ENCODE measurements around the gene GMEB1.
"Not testable (repeated sequence)": the region's sequence is repeated elsewhere in the genome, so short reads cannot be mapped to it uniquely, and the experiment has no call there.

Gene GMEB1

DNA sequence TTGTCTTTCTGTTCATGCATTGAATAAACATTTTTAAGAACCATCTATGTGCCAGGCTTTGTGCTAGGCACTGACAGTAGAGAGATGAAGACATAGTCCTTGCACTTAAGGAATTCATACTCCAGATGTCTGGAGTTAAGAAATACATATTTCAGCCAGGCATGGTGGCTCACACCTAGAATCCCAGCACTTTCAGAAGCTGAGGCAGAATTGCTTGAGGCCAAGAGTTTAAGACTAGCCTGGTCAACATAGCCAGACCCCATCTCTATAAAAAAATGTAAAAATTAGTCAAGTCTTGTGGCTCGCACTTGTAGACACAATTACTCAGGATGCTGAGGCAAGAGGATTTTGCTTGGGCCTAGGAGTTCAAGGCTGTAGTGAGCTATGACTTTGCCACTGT is 49.6 kb downstream of the GMEB1 start:
- Histone ChIP-seq H3K27me3 (no peaks in the 10 kb centered on the region), H3K27ac (no peak overlapping the region), H3K4me1 (ENCODE audit: control insufficient read depth in 1 of 2, insufficient read depth in 1 of 2, low read depth in 1 of 2, low read length in 1 of 2) (peaks cover 3 to 6% of the 10 kb centered on the region in 2 experiments), H3K9me3 (no peaks in the 10 kb centered on the region), H3K36me3 (peaks cover 14% of the 10 kb centered on the region), H3K4me3 (ENCODE audit: low read depth in 1 of 2, low read length in 1 of 2) (no peak overlapping the region)
- TF ChIP-seq, protein P1, sequence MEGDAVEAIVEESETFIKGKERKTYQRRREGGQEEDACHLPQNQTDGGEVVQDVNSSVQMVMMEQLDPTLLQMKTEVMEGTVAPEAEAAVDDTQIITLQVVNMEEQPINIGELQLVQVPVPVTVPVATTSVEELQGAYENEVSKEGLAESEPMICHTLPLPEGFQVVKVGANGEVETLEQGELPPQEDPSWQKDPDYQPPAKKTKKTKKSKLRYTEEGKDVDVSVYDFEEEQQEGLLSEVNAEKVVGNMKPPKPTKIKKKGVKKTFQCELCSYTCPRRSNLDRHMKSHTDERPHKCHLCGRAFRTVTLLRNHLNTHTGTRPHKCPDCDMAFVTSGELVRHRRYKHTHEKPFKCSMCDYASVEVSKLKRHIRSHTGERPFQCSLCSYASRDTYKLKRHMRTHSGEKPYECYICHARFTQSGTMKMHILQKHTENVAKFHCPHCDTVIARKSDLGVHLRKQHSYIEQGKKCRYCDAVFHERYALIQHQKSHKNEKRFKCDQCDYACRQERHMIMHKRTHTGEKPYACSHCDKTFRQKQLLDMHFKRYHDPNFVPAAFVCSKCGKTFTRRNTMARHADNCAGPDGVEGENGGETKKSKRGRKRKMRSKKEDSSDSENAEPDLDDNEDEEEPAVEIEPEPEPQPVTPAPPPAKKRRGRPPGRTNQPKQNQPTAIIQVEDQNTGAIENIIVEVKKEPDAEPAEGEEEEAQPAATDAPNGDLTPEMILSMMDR (IDR thresholded peaks at IDR 0.05): no peak

DNA sequence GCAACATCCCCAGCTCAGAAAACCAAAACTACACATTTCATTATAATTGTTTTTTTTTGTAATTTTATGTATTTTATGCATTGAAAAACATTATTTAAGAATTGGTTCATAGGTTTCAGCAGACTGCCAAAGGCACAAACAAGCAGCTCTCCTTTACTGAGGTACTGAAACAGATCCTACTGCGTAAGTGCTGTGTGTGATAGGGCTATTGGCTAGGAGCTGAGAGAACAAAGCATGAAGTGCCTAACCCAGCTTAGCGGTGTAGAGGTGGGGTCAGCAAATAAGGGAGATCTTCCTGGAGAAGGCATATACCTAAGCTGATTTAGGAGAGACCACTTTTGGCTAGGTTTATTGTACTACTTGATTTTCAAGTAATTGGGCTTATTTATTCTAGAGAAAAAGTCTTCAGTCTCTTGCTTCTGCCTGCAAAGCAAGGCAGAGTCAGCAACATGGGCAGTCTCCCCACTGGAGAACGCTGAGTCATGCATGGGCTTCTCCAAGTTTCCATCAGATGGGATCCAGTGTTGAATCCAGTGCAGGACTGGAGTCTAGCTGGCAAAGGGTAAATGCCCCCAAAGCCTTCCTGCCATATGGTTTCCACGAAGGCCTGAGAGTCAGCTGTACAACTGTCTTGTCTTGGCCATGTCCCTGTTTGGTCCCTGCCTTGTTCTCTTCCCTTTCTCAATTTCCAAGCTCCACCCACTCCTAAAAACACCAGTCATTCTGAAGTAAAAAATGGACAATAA is 50.2 kb downstream of the GMEB1 start:
- Histone ChIP-seq H3K36me3 (peaks cover 9% of the 10 kb centered on the region), H3K27ac (no peak overlapping the region), H3K27me3 (no peaks in the 10 kb centered on the region), H3K9me3 (no peaks in the 10 kb centered on the region), H3K4me1 (ENCODE audit: control insufficient read depth in 1 of 2, insufficient read depth in 1 of 2, low read depth in 1 of 2, low read length in 1 of 2) (peaks cover 3 to 6% of the 10 kb centered on the region in 2 experiments), H3K4me3 (ENCODE audit: low read depth in 1 of 2, low read length in 1 of 2) (no peak overlapping the region)
- TF ChIP-seq, protein P1 (IDR thresholded peaks at IDR 0.05): no peak

DNA sequence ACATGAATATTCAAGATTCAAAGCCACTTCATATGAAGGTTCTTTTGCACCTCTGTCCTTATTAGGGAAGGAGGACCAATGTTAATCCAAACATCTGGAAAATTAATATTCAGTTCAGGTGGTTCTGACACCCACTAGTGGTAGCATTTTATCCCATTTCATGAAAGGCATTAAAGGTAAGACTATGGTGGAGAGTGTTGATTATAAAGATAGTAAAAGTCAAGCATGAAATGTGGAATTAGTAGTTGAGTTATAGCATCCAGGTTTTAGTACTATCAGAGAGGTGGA is 50.7 kb downstream of the GMEB1 start:
- Histone ChIP-seq H3K36me3 (peaks cover 4% of the 10 kb centered on the region), H3K27ac (no peak overlapping the region), H3K4me3 (ENCODE audit: low read depth in 1 of 2, low read length in 1 of 2) (no peak overlapping the region), H3K4me1 (ENCODE audit: control insufficient read depth in 1 of 2, insufficient read depth in 1 of 2, low read depth in 1 of 2, low read length in 1 of 2) (peaks cover 3 to 6% of the 10 kb centered on the region in 2 experiments), H3K27me3 (no peaks in the 10 kb centered on the region), H3K9me3 (no peaks in the 10 kb centered on the region)
- TF ChIP-seq, protein P1 (IDR thresholded peaks at IDR 0.05): no peak

DNA sequence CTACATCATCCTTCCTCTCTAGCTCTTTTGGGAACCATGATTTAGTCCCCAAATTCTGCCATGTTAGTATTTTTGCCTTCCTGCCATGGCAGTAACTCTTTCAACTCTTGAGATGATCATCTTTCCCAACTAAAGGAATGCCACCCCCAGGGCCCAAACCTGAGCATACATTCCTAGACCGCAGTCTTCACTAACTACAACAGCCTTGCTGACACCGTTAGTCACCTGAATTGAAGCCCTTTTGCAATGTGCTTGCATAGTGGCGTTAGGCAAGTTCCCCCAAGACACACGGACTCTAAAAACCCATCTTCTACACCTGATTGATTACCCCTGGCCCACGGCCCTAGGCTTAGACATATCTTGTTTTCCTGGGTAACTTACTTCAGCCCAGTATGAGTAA is 51.8 kb downstream of the GMEB1 start:
- no peaks in the 10 kb centered on the region for H3K9me3 ChIP-seq
- H3K4me3 ChIP-seq (ENCODE audit: low read depth in 1 of 2, low read length in 1 of 2): no peak overlapping the region
- no peaks in the 10 kb centered on the region for H3K36me3 ChIP-seq
- no peaks in the 10 kb centered on the region for H3K4me1 ChIP-seq (ENCODE audit: control insufficient read depth in 1 of 2, insufficient read depth in 1 of 2, low read depth in 1 of 2, low read length in 1 of 2)
- no peak overlapping the region for H3K27ac ChIP-seq
- TF ChIP-seq, protein P1 (IDR thresholded peaks at IDR 0.05): no peak
- H3K27me3 ChIP-seq: no peaks in the 10 kb centered on the region

DNA sequence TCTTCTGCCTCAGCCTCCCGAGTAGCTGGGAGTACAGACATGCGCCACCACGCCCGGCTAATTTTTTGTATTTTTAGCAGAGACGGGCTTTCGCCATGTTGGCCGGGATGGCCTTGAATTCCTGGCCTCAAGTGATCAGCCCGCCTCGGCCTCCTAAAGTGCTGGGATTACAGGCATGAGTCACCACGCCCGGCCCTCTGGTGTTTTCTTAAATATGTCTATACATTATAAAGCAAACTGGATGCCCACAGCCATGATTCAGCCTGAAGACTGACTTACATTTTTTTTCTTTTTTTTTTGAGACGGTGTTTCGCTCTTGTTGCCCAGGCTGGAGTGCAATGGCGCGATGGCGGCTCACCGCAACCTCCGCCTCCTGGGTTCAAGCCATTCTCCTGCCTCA is 53.3 kb downstream of the GMEB1 start:
- not testable (repeated sequence) for H3K27me3 ChIP-seq; H3K4me1 ChIP-seq (ENCODE audit: control insufficient read depth in 1 of 2, insufficient read depth in 1 of 2, low read depth in 1 of 2, low read length in 1 of 2); H3K27ac ChIP-seq; H3K36me3 ChIP-seq; H3K4me3 ChIP-seq (ENCODE audit: low read depth in 1 of 2, low read length in 1 of 2); H3K9me3 ChIP-seq

DNA sequence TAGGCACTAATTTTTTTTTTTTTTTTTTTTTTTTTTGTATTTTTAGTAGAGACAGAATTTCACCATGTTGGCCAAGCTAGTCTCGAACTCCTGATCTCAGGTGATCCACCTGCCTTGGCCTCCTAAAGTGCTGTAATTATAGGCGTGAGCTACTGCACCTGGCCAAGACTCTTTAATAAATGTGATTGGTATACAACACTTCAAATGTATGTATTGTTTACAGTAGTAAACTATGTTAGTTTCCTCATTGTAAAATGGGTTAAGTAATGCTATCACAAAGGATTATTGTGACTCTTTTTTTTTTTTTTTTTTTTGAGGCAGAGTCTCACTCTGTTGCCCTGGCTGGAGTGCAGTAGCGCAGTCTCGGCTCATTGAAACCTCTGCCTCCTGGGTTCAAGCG is 56.8 kb downstream of the GMEB1 start:
- not testable (repeated sequence) for H3K9me3 ChIP-seq; H3K4me1 ChIP-seq (ENCODE audit: control insufficient read depth in 1 of 2, insufficient read depth in 1 of 2, low read depth in 1 of 2, low read length in 1 of 2); H3K27me3 ChIP-seq; H3K27ac ChIP-seq; H3K4me3 ChIP-seq (ENCODE audit: low read depth in 1 of 2, low read length in 1 of 2); H3K36me3 ChIP-seq
